ENCODE results near the gene C17orf67.
A peak's percentile ranks its signal among the peaks of the same experiment; 100 is the strongest.

The C17orf67 gene

DNA sequence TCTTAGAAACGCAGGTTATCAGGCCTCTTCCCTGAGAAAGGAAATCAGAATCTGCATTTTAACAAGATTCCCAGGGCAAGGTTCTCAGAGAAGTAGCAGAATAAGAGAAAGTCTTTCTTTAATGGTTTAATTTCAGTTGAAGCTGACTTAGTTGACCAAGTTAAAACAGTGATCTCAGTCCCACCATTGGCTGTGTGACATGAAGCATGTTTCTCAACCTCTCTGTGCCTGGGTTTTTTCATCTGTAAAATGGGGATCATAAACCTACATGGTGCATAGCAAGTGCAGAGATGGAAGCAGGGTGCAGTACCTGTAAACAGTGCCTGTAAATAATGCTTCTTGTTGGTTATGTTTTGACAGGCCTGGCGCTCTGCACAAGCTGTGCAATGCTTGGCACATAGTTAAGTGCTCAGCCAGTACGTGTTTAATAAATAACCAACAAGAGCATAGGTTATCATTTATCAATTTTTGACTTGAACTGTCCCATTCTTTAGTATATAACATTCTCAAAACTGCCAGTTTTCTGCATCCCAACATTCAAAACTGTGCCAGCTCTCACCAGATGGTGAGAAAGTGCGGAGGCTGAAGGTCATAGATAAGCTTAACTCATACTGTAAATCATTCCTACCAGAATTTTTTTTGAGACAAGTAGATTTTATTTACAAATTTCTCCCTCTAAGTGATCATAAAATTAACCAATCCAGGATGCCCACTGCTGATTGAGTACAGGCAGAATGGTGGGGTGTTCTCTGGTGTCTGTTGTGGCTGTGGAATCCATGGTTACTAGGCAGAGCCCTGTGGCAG lies 6.9 kb downstream of the C17orf67 start:
- peaks cover 7 to 25% of the 10 kb centered on the region in 2 donors for H3K4me1 Mint-ChIP-seq (ENCODE audit: low read depth in 2 of 2)
- DNase-seq = no peak
- peaks cover 9% of the 10 kb centered on the region for H3K36me3 Mint-ChIP-seq (ENCODE audit: insufficient read depth)
- no peaks in the 10 kb centered on the region for H3K9me3 Mint-ChIP-seq
- H3K4me3 Mint-ChIP-seq = no peak overlapping the region
- no peaks in the 10 kb centered on the region for H3K27me3 Mint-ChIP-seq
- no peak for ATAC-seq (replicated peaks)
- H3K27ac Mint-ChIP-seq = no peak overlapping the region

DNA sequence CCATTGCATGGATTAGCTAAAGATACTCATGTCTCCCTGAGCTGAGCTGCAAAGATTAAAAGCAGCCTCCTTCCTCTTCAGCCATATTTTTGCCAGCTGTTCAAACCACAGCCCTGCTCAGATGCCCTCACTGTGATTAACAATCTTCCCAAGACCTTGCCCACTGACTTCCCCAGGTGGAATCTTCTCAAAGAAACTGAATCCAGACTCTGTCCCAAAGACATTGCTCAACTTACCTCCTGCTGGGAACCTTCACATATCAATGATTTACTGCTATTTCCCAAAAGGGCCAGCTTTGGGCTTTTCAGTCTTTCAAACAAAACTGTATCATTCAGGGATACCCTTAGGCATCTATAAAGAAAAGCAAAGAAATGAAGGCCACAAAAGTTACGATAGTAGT lies 9.2 kb downstream of the C17orf67 start:
- H3K9me3 Mint-ChIP-seq = no peaks in the 10 kb centered on the region
- no peak for DNase-seq
- no peak for ATAC-seq (replicated peaks)
- H3K4me1 Mint-ChIP-seq (ENCODE audit: low read depth in 2 of 2) = peaks cover 2 to 14% of the 10 kb centered on the region in 2 donors
- no peak overlapping the region for H3K4me3 Mint-ChIP-seq
- H3K36me3 Mint-ChIP-seq (ENCODE audit: insufficient read depth) = peaks cover 4% of the 10 kb centered on the region
- H3K27ac Mint-ChIP-seq = peak overlapping the region in 1 of 2 donors; percentile 4
- no peaks in the 10 kb centered on the region for H3K27me3 Mint-ChIP-seq

DNA sequence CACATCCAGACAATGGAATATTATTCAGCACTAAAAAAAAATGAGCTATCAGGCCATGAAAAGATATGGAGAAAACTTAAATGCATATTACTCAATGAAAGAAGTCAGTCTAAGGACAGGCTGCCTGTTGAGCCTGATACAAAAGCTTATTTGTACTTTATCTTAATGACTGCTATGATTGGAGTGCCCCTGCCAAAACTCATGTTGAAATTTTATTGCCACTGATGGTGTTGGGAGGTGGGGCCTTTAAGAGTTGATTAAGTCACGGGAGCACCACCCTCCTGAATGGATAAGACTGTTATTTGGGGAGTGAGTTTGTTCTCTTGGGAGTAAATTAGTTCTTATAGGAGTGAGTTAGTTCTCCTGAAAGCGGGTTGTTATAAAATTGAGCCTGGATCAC lies 9.9 kb downstream of the C17orf67 start:
- Mint-ChIP-seq H3K36me3 (ENCODE audit: insufficient read depth) (peaks cover 2% of the 10 kb centered on the region), H3K27ac (peak overlapping the region in 1 of 2 donors; percentile 60)
- ATAC-seq (replicated peaks) = no peak

DNA sequence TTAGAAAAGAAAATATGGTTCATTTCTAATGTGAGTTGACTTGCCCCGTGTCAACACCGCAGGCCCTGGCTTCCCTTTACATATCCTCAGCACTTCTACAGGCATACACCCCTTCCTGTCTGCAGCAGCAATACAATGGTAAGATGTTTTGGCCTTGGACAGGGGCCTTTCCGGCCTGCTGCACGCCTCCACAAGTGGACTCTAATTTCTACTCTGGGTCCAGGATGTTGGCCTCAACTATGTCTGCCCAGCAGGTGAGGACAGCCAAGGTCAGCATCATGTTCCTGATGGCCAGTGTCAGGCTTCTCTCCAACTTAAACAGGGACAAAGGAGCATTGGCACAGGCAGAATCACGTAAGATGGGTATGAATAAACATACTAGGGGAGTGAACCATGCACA lies 11.0 kb downstream of the C17orf67 start:
- H3K36me3 Mint-ChIP-seq (ENCODE audit: insufficient read depth) = no peaks in the 10 kb centered on the region
- no peak for ATAC-seq (replicated peaks)

More for the DNA sequence above, 9.9 kb downstream of the C17orf67 start:
- no peak for DNase-seq
- no peak overlapping the region for H3K4me3 Mint-ChIP-seq
- H3K9me3 Mint-ChIP-seq = no peaks in the 10 kb centered on the region
- H3K4me1 Mint-ChIP-seq (ENCODE audit: low read depth in 2 of 2) = peaks cover 3 to 13% of the 10 kb centered on the region in 2 donors
- H3K27me3 Mint-ChIP-seq = no peaks in the 10 kb centered on the region

DNA sequence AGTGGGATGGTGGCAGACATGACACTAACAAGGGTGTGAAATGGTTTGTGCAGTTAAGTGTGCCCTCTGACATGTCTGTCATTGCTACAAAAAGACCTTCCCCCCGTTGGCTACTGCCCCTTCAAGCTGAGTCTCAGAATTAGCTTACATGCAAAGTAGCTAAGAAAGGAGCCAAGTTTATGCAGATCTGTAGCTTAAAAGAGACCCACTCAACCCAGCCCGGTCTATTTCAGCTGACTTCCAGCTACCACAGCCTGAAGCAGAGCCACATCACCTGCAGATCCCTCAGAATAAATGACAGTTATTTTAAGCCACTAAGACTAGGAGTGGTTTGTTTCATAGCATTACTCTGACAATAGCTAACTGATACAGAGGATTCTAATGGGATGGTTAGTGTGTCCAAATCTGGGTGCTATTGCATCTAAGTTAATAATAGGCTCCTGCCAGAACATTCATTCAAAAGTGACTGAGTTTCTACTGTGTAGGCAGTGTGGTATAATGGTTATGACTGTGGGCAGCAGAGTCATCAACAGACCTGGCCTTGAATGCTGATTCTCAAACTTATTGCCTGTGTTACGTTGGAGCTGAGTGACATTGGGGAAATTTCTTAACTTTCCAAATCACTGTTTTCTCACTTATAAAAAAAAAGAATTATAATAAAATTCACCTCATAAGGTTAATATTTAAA lies 11.7 kb downstream of the C17orf67 start:
- no peaks in the 10 kb centered on the region for H3K9me3 Mint-ChIP-seq
- DNase-seq = no peak
- no peaks in the 10 kb centered on the region for H3K36me3 Mint-ChIP-seq (ENCODE audit: insufficient read depth)
- ATAC-seq (replicated peaks) = no peak
- H3K4me1 Mint-ChIP-seq (ENCODE audit: low read depth in 2 of 2) = peaks cover 3 to 11% of the 10 kb centered on the region in 2 donors
- H3K27ac Mint-ChIP-seq = peak overlapping the region in 1 of 2 donors; percentile 34
- no peaks in the 10 kb centered on the region for H3K27me3 Mint-ChIP-seq
- no peak overlapping the region for H3K4me3 Mint-ChIP-seq

More for the DNA sequence above, 11.0 kb downstream of the C17orf67 start:
- Mint-ChIP-seq H3K27ac (no peak overlapping the region), H3K4me1 (ENCODE audit: low read depth in 2 of 2) (peaks cover 3 to 11% of the 10 kb centered on the region in 2 donors), H3K4me3 (no peak overlapping the region), H3K27me3 (no peaks in the 10 kb centered on the region), H3K9me3 (no peaks in the 10 kb centered on the region)
- no peak for DNase-seq

DNA sequence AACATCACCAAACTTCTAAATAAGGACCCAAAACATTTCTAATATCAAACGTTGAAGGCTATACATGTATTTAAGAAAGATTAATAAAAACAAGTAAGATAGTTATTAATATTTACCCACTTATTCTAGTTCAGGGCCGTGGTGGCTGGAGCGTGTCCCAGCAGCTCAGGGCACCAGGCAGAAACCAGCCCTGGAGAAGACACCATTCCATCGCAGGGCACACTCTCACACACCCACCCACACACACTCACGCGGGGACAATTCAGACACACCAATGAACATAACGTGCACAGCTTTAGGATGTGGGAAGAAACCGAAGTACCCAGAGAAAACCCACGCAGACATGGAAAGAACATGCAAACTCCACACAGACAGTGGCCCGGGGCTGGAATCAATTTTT lies 13.5 kb downstream of the C17orf67 start:
- ATAC-seq (replicated peaks) (no peak), DNase-seq (no peak)
- no peak overlapping the region for H3K27ac Mint-ChIP-seq
- no peaks in the 10 kb centered on the region for H3K27me3 Mint-ChIP-seq
- peaks cover 3 to 11% of the 10 kb centered on the region in 2 donors for H3K4me1 Mint-ChIP-seq (ENCODE audit: low read depth in 2 of 2)
- H3K36me3 Mint-ChIP-seq (ENCODE audit: insufficient read depth) = no peaks in the 10 kb centered on the region
- no peaks in the 10 kb centered on the region for H3K9me3 Mint-ChIP-seq
- no peak overlapping the region for H3K4me3 Mint-ChIP-seq

DNA sequence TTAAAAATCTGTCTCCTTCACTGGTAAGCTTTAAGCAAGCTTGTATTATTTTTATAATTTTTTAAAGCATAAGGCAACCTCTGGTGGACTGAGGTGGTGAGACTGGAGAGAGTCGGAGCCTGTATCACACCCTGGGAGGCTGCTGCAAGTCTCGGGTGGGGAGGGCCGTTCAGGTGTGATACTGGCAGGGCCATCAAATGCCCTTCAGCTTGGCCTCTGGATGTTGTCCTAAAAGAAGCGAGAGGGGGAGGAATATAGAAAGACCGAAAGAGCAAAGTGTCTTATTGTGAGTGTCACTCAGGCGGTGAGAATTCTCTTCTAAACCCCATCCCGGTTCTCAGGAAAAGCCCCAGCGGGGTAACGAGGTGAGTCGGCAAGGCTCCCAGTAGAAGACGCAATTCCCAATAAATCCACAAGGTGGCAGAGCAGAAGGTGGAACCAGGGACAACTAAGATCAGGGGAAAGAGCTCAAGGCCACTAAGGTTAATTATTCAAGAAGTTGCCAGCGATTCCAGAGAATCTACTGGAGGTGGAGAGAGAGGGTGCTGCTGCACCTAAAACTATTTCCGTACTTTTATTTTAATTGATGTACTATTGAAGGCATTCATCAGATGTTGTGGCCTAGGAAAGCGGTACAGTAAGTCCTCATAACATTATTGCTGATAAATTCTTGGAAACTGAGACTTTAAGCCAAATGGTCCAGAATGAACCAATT lies 14.1 kb downstream of the C17orf67 start:
- no peaks in the 10 kb centered on the region for H3K9me3 Mint-ChIP-seq
- no peaks in the 10 kb centered on the region for H3K27me3 Mint-ChIP-seq
- no peak overlapping the region for H3K4me3 Mint-ChIP-seq
- DNase-seq (peak; percentile 73 to 82 (median 75)), ATAC-seq (replicated peaks) (peak; percentile 79)
- H3K36me3 Mint-ChIP-seq (ENCODE audit: insufficient read depth) = no peaks in the 10 kb centered on the region
- H3K27ac Mint-ChIP-seq = peak overlapping the region; percentile 45 to 74
- peaks cover 3 to 11% of the 10 kb centered on the region in 2 donors for H3K4me1 Mint-ChIP-seq (ENCODE audit: low read depth in 2 of 2)

DNA sequence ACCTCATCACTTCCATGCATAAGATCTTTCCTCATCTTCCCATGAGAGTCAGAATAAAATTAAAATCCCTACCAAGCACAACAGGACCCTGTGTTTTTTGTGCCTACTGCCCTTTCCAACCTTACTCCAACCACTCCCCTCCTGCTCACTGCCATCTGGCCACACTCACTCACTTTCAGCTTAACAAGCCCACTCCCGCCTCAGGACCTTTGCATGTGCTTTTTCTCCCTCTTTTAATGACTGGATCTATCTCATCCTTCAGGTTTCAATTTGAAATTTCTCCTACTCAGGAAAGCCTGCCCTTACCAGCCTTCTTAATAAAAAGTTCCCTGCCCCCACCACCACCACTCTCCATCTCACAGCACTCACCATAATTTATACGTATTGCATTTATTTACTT lies 14.7 kb downstream of the C17orf67 start:
- ATAC-seq (replicated peaks) = no peak

DNA sequence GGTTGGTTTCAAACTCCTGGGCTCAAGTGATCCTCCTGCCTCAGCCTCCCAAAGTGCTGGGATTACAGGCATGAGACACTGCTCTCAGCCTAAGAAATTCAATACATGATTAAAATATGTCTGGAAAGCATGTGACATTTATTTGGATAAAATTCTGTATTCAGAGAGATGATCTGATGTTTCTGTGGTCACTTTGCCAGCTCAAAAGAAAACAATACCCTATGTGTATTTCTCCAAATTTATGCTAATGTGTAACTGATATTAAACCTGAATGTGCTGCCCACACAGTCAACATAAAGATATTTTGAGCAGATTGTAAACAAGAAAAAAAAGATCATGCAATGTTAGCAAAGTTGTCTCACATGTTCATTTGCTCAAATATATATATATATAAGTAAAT lies 16.7 kb downstream of the C17orf67 start:
- H3K36me3 Mint-ChIP-seq (ENCODE audit: insufficient read depth) = no peaks in the 10 kb centered on the region
- peaks cover 3 to 11% of the 10 kb centered on the region in 2 donors for H3K4me1 Mint-ChIP-seq (ENCODE audit: low read depth in 2 of 2)
- no peak overlapping the region for H3K27ac Mint-ChIP-seq
- H3K4me3 Mint-ChIP-seq = no peak overlapping the region
- no peak for ATAC-seq (replicated peaks)
- no peaks in the 10 kb centered on the region for H3K27me3 Mint-ChIP-seq
- no peaks in the 10 kb centered on the region for H3K9me3 Mint-ChIP-seq
- no peak for DNase-seq

More for the DNA sequence above, 14.7 kb downstream of the C17orf67 start:
- Mint-ChIP-seq H3K4me3 (no peak overlapping the region), H3K27ac (peak overlapping the region in 1 of 2 donors; percentile 74), H3K27me3 (no peaks in the 10 kb centered on the region), H3K9me3 (no peaks in the 10 kb centered on the region), H3K36me3 (ENCODE audit: insufficient read depth) (no peaks in the 10 kb centered on the region), H3K4me1 (ENCODE audit: low read depth in 2 of 2) (peaks cover 3 to 11% of the 10 kb centered on the region in 2 donors)
- no peak for DNase-seq

DNA sequence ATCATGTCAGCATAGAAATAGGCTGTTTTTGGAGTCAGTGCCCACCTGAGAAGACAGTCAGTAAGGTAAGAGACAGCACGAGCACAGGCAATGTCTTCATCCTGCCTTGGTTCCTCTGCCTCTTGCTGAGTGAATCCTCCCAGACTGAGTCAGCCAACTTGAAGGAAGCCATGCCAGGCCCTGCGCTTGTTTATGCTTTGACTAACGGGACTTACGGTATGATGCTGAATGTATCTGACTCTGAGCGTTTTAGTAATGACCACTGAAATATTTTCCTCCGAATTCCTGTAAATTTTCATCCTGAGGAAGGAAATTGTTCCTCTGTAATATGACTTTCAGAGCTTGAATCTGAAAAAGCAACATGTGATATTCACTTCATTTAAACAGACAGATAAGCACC lies 18.0 kb downstream of the C17orf67 start:
- peaks cover 3 to 11% of the 10 kb centered on the region in 2 donors for H3K4me1 Mint-ChIP-seq (ENCODE audit: low read depth in 2 of 2)
- DNase-seq = no peak
- ATAC-seq (replicated peaks) = no peak

DNA sequence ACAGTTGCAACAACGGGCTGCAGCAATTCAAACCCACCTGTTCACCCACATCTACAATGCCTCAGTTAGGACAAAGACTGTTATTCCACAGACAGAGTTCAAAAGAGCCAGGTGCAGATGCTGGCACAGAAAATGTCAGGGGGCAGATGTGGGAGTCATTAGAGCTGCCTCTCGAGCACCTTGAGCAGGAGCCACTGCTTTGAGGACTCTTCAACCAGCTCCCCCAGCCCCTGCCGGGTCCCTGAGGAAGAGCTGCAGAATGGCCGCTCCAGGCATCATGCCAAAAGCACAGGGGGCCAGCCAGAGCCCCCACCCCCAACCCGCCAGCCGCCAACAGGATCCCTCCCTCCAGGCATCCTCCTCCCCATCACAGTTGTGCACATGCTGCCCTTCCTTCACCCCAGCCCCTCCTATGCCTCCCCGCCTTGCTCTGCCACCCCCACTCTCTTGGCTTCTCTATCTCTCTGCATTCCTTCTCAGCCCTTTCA lies 20.8 kb downstream of the C17orf67 start:
- Mint-ChIP-seq H3K27me3 (no peaks in the 10 kb centered on the region), H3K4me3 (no peak overlapping the region), H3K4me1 (ENCODE audit: low read depth in 2 of 2) (no peaks in the 10 kb centered on the region), H3K9me3 (no peaks in the 10 kb centered on the region), H3K36me3 (ENCODE audit: insufficient read depth) (no peaks in the 10 kb centered on the region), H3K27ac (peak overlapping the region in 1 of 2 donors; percentile 9)
- no peak for ATAC-seq (replicated peaks)
- no peak for DNase-seq

More for the DNA sequence above, 18.0 kb downstream of the C17orf67 start:
- Mint-ChIP-seq H3K27me3 (no peaks in the 10 kb centered on the region), H3K4me3 (no peak overlapping the region), H3K9me3 (no peaks in the 10 kb centered on the region), H3K36me3 (ENCODE audit: insufficient read depth) (no peaks in the 10 kb centered on the region), H3K27ac (no peak overlapping the region)

DNA sequence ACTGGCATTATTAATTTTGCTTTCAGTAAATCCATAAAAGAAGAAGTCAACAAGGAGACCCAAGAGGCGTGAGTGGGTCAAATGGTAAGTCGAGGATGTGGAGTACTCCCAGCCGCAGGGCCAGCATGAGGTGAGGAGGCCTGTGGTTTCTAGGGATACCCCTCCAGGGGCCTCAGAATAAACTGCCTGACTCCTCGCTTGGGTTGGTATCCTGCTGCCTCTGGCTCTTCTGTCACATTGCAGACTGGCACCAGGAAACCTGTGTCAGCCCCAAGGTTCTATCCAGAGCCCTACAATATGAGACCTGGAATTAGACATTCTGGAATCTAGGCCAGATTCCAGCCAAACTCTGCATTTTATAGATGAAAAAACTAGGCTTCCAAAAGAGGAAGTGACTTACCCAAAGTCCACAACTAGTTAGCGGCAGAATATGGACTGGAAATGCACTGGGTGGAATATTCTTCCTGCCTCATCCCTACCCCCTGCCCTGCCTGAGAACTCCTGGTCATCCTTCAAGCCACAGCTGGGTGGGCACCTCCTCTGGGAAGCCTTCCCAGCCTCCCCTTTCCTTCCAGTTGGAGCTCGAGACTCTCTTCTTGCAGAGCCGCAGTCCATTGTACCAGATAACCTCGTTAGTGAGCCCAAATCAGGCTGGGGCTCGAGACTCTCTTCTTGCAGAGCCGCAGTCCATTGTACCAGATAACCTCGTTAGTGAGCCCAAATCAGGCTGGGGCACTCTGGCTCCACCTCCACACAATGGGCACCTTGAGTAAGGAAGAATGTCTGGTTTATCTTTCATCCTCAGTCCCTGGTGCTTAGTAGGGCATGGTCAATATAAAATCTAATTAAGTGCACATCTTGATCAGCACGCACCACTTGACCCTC lies 22.6 kb downstream of the C17orf67 start:
- H3K4me1 Mint-ChIP-seq (ENCODE audit: low read depth in 2 of 2) = peaks cover 0 to 3% of the 10 kb centered on the region in 2 donors
- DNase-seq (no peak), ATAC-seq (replicated peaks) (no peak)
- H3K27me3 Mint-ChIP-seq = no peaks in the 10 kb centered on the region
- no peaks in the 10 kb centered on the region for H3K36me3 Mint-ChIP-seq (ENCODE audit: insufficient read depth)
- no peak overlapping the region for H3K4me3 Mint-ChIP-seq
- no peaks in the 10 kb centered on the region for H3K9me3 Mint-ChIP-seq
- no peak overlapping the region for H3K27ac Mint-ChIP-seq
